GM12878 (cell line): ENCODE measurements around the gene LEKR1. TPM values are rescaled to one million over a fixed set of nuclear protein-coding genes. Genes with fewer than 3 reads are reported as not detected.
"Not testable (repeated sequence)": the region's sequence is repeated elsewhere in the genome, so short reads cannot be mapped to it uniquely, and the experiment has no call there.

ENCODE experiments used
- ATAC-seq: fragments of 200-7000 bp; cut with Tn5 transposase; 3 replicates; pipeline ENCODE4 v1.9.1; 2020; ENCODE audit warnings: mild to moderate bottlenecking, moderate library complexity
- BruUV-seq: library from RNA; stranded (reverse); fragments of 400-500 nt; replicated peaks from 2 replicates; lab custom pipeline; 2021; lab: Mats Ljungman, UMichigan
- CTCF ChIA-PET: fragments of 300-600 bp; sonication (Branson Sonifier 250); formaldehyde crosslinking; extraction: SDS; loops from one replicate; lab custom pipeline; 2021; ENCODE audit warnings: inconsistent platforms; lab: Yijun Ruan, JAX
- POLR2A ChIA-PET: fragments of 350-600 bp; formaldehyde crosslinking; extraction: SDS; loops from one replicate; lab custom pipeline; 2021; ENCODE audit warnings: inconsistent platforms; lab: Charles Lee
- RAD21 ChIA-PET: fragments of 300-600 bp; sonication (Branson Sonifier 250); formaldehyde crosslinking; loops from one replicate; lab custom pipeline; 2023; ENCODE audit warnings: antibody characterized with exemption; ENCODE audit not compliant: unreplicated experiment; lab: Charles Lee
- SMC1A ChIA-PET: fragments of 300-600 bp; sonication (Branson Sonifier 250); formaldehyde crosslinking; loops from one replicate; lab custom pipeline; 2023; ENCODE audit not compliant: unreplicated experiment, uncharacterized antibody; lab: Charles Lee
- DNase-seq: peaks from one replicate; pipeline ENCODE4 v3.0.0-alpha.2; 2011; ENCODE audit warnings: low read depth, low spot score
- FAIRE-seq: peaks from 3 replicates; lab custom pipeline; 2011; peaks lifted over from hg19 to GRCh38; lab: Jason Lieb, UNC
- H2AFZ ChIP-seq: 2 replicates; pipeline ENCODE4 v1.6.0; 2011; ENCODE audit warnings: low read depth, low read length, control low read depth; ENCODE audit not compliant: control insufficient read depth
- H3K27ac ChIP-seq: 2 replicates; pipeline ENCODE4 v1.5.1; 2011; ENCODE audit warnings: control low read depth; ENCODE audit not compliant: control insufficient read depth, insufficient read depth
- H3K27me3 ChIP-seq, 2 experiments: replicated peaks in 1 of 2; 2 replicates each; pipeline versions ENCODE4 v1.6.0 to v1.6.1; 2011; ENCODE audit warnings: low read length in 1 of 2; ENCODE audit not compliant: control insufficient read depth in 2 of 2, insufficient read depth in 2 of 2
- H3K36me3 ChIP-seq, 2 experiments: 2 replicates each; pipeline ENCODE4 v1.5.1; 2011; ENCODE audit warnings: low read length in 1 of 2; ENCODE audit not compliant: control insufficient read depth in 2 of 2, insufficient read depth in 2 of 2
- H3K4me1 ChIP-seq: 2 replicates; pipeline ENCODE4 v1.6.1; 2011; ENCODE audit warnings: mild to moderate bottlenecking, low read length, moderate library complexity, mixed read lengths; ENCODE audit not compliant: control insufficient read depth, insufficient read depth
- H3K4me2 ChIP-seq: 2 replicates; pipeline ENCODE4 v1.6.0; 2011; ENCODE audit warnings: control low read depth; ENCODE audit not compliant: control insufficient read depth, insufficient read depth
- H3K4me3 ChIP-seq: fragments of 200-600 bp; sonication (generic); 2 replicates; pipeline ENCODE4 v1.5.1; 2016
- H3K79me2 ChIP-seq: 2 replicates; pipeline ENCODE4 v1.6.0; 2011; ENCODE audit warnings: low read length; ENCODE audit not compliant: control insufficient read depth, insufficient read depth
- H3K9ac ChIP-seq: 2 replicates; pipeline ENCODE4 v1.8.0; 2011; ENCODE audit warnings: low read length, control low read depth, mixed read lengths; ENCODE audit not compliant: control insufficient read depth, insufficient read depth
- H3K9me3 ChIP-seq: replicated peaks from 3 replicates; pipeline ENCODE4 v1.5.1; 2011; ENCODE audit warnings: mild to moderate bottlenecking, low read length; ENCODE audit not compliant: control insufficient read depth, insufficient read depth
- H4K20me1 ChIP-seq: 2 replicates; pipeline ENCODE4 v1.6.0; 2011; ENCODE audit not compliant: control insufficient read depth, insufficient read depth
- MAX ChIP-seq: IDR thresholded peaks from 2 replicates; pipeline ENCODE4 v1.6.1; 2012; ENCODE audit warnings: low read depth, low read length, improper control_type of control experiment
- RELA ChIP-seq: fragments of 450-650 bp; IDR thresholded peaks from 2 replicates; pipeline ENCODE4 v1.8.0; 2014; ENCODE audit warnings: borderline replicate concordance; ENCODE audit not compliant: partially characterized antibody
- STAT3 ChIP-seq: IDR thresholded peaks from 2 replicates; pipeline ENCODE4 v1.6.1; 2011; ENCODE audit warnings: low read depth, low read length, improper control_type of control experiment
- WGBS: methylation state at CpG from one replicate; pipeline ENCODE4 v1.1.6; 2016; ENCODE audit warnings: low lambda C conversion rate; ENCODE audit not compliant: insufficient replicate concordance, insufficient coverage; ENCODE audit errors: missing lambda C conversion rate; 5-methylcytosine and 5-hydroxymethylcytosine counted together
- in situ Hi-C: fragments of 300-500 bp; cut with MboI; formaldehyde crosslinking; loops from 9 replicates; pipeline ENCODE4 v1.14.3; 2018; ENCODE audit warnings: mixed read lengths
- intact Hi-C: fragments of 100-400 bp; cut with micrococcal nuclease; formaldehyde crosslinking; loops from one replicate; pipeline ENCODE4 v1.14.2; 2022; ENCODE audit not compliant: unreplicated experiment
- polyA plus RNA-seq, 11 experiments: library from polyadenylated mRNA; depleted of rRNA in 4 of 11; unstranded in 6 of 11; stranded (reverse) in 5 of 11; fragments of >200 nt; fragmentation: Nextera tagmentation in 4 of 11; fragmentation: Illumina TruSeq in 1 of 11; extraction: Ambion mirVana in 4 of 11; extraction: Trizol in 1 of 11; gene quantifications; 1 replicate in 1 of 11; 2 replicates in 10 of 11; pipeline versions ENCODE4 v1.2.1 to v1.2.3, GENCODE V29; 2011 to 2016; ENCODE audit warnings: inconsistent platforms in 2 of 11, missing spikeins in 2 of 11, low read depth in 1 of 11
- total RNA-seq, 4 experiments: library from RNA; depleted of rRNA in 3 of 4; stranded (reverse); fragments of >200 nt in 3 of 4; fragmentation: Illumina TruSeq in 1 of 4; extraction: Trizol in 1 of 4; gene quantifications; 2 replicates each; pipeline versions ENCODE4 v1.2.1 to v1.2.3, GENCODE V29; 2013 to 2021

LEKR1 gene
- total and polyA plus RNA-seq, 10 of the 15 experiments (the other 5 are each of a cell fraction or from before 2014, with no cell fraction given): 0.48 to 3.2 (median 1.3) TPM

DNA sequence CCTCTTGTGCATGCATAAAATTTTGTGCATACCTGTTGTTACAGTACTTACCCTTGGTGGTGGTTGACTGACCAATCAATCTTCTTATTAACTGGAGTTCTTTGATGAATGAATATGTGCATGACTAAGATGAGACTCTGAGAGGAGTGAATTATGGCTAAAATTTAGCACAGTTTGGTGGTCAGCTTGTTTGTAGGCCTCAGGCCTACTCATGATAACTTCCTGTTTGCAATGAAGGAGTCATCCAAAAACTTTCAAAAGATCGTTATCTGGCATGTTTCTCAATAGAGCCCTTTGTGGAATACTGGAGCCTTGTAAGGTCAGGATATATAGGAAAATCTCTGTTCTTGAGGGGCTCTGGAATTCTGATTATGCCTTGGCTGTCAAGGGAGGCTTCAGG lies 66.5 kb downstream of the LEKR1 start (continued):
- TF ChIP-seq MAX (no peak), STAT3 (no peak), RELA (no peak)

DNA sequence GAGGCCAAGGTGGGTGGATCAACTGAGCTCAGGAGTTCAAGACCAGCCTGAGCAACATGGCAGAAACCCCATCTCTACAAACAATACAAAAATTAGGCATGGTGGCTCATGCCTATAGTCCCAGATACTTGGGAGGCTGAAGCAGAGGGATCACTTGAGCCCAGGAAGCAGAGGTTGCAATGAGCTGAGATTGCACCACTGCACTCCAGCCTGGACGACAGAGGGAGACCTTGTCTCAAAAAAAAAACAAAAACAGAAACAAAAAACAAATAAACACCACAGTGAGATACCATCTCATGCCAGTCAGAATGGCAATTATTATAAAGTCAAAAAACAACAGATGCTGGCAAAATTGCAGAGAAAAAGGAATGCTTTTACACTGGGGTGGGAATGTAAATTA lies 69.2 kb downstream of the LEKR1 start:
- H3K36me3 ChIP-seq, ATAC-seq, H3K79me2 ChIP-seq, H3K9me3 ChIP-seq, H3K4me2 ChIP-seq, H3K9ac ChIP-seq, DNase-seq, in situ Hi-C loops, FAIRE-seq, intact Hi-C loops, H3K4me3 ChIP-seq, POLR2A ChIA-PET, BruUV-seq, H2AFZ ChIP-seq, H3K27me3 ChIP-seq, H3K4me1 ChIP-seq, H4K20me1 ChIP-seq, H3K27ac ChIP-seq: not testable (repeated sequence)
- SMC1A ChIA-PET: interaction anchor here (0.9 to 1.5 kb wide), 4 partner anchors 133 to 187 kb away, joined by 3 to 4 read pairs (median 4); no protein-coding TSS in a partner anchor
- CTCF ChIA-PET: interaction anchor here (1.2 to 1.4 kb wide), 2 partner anchors 186 to 242 kb away, joined by 4 to 6 read pairs; no protein-coding TSS in a partner anchor
- 6% methylated on average over 1 of the region's 1 CpG for WGBS
- RAD21 ChIA-PET: interaction anchor here (1.4 kb wide), 1 partner anchor 187 kb away, joined by 6 read pairs; no protein-coding TSS in a partner anchor

DNA sequence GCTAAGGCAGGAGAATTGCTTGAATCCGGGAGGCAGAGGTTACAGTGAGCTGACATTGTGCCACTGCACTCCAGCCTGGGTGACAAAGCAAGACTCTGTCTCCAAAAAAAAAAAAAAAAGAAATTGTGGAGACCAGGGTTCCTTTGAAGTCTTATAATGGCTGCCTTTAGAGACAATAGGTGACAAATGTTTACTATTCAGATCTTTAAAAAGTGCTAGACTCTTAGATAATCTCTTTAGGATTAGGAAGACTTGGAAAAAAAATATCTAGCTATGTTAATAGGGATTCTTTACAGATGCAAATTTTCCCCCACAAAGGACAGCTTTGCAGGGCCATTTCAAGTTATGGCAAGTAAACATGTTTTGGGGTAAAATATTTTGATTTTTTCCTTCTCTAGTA lies 71.7 kb downstream of the LEKR1 start:
- FAIRE-seq, H3K27ac ChIP-seq, H3K36me3 ChIP-seq, intact Hi-C loops, RAD21 ChIA-PET, H3K9me3 ChIP-seq, H4K20me1 ChIP-seq, in situ Hi-C loops, DNase-seq, H3K9ac ChIP-seq, H3K27me3 ChIP-seq, H2AFZ ChIP-seq, BruUV-seq, H3K4me1 ChIP-seq, ATAC-seq, POLR2A ChIA-PET, H3K79me2 ChIP-seq, H3K4me3 ChIP-seq, H3K4me2 ChIP-seq: not testable (repeated sequence)
- SMC1A ChIA-PET: interaction anchor here (1.2 kb wide), 1 partner anchor 10 kb away, joined by 4 read pairs; no protein-coding TSS in a partner anchor
- CTCF ChIA-PET: interaction anchor here (0.7 to 1.2 kb wide), 4 partner anchors 9 to 675 kb away, joined by 3 to 4 read pairs (median 3); no protein-coding TSS in a partner anchor
- 86% methylated on average over 1 of the region's 1 CpG for WGBS
